ENCODE data around the gene SPTBN4. TPM values are rescaled to one million over a fixed set of nuclear protein-coding genes. Genes with fewer than 3 reads are reported as not detected.

SPTBN4 gene
- total and polyA plus RNA-seq, 10 of the 15 experiments (the other 5 are each of a cell fraction or from before 2014, with no cell fraction given): 0.04 to 1.1 (median 0.34) TPM; not detected in 1

- no peak for TF ChIP-seq E4F1 (IDR thresholded peaks at IDR 0.05; ENCODE audit: borderline replicate concordance, partially characterized antibody)
- TF ChIP-seq MEF2B (IDR thresholded peaks at IDR 0.05; ENCODE audit: partially characterized antibody, poor library complexity, severe bottlenecking): peak; percentile 44
These were observed 109.4 kb downstream of the SPTBN4 start (continued) for GRCh38 chr19:40576151-40576584.

GRCh38 chr19:40576585-40577451 is 110.0 kb downstream of the SPTBN4 start, which contains the start of gene SHKBP1:
Gene SHKBP1 (plus strand): TSS chr19:40576873. CDS start chr19:40576900, 27 bp downstream.
- Histone ChIP-seq H3K4me1 (ENCODE audit: control insufficient read depth, insufficient read depth, low read length) (peaks cover 21% of the 10 kb centered on the region), H3K27me3 (replicated peaks in 1 of 2; ENCODE audit: control insufficient read depth in 2 of 2, insufficient read depth in 2 of 2, low read length in 1 of 2) (no peaks in the 10 kb centered on the region), H3K9me3 (replicated peaks; ENCODE audit: control insufficient read depth, insufficient read depth, low read length) (no peaks in the 10 kb centered on the region), H3K36me3 (ENCODE audit: control insufficient read depth in 2 of 2, insufficient read depth in 2 of 2, low read length in 1 of 2) (peaks cover 6 to 7% of the 10 kb centered on the region in 2 experiments; a peak in 3 of 4 replicates), H3K4me2 (ENCODE audit: control insufficient read depth, insufficient read depth) (peak within 1 kb of the TSS; percentile 87), H3K27ac (ENCODE audit: control insufficient read depth, insufficient read depth) (peak within 1 kb of the TSS; percentile 78), H2AFZ (ENCODE audit: control insufficient read depth, low read depth, low read length) (peak within 1 kb of the TSS; percentile 83), H3K4me3 (peak within 1 kb of the TSS; percentile 99), H3K9ac (ENCODE audit: control insufficient read depth, insufficient read depth, low read length) (peak within 1 kb of the TSS; percentile 85), H4K20me1 (ENCODE audit: control insufficient read depth, insufficient read depth) (no peaks in the 10 kb centered on the region), H3K79me2 (ENCODE audit: control insufficient read depth, insufficient read depth, low read length) (peaks cover 7% of the 10 kb centered on the region)
- FAIRE-seq: peak; percentile 97
- ChIA-PET CTCF (interaction anchor here (0.7 kb wide), 1 partner anchor 807 kb away, joined by 3 read pairs; no protein-coding TSS in a partner anchor), RAD21 (ENCODE audit: unreplicated experiment) (no interaction called here), SMC1A (ENCODE audit: uncharacterized antibody, unreplicated experiment) (no interaction called here), POLR2A (no interaction called here)
- 2% methylated on average over 47 of the region's 55 CpGs for WGBS (ENCODE audit: insufficient coverage, insufficient replicate concordance, low lambda C conversion rate, missing lambda C conversion rate)
- intact Hi-C loops (cut with micrococcal nuclease; ENCODE audit: unreplicated experiment) (no loop called here), in situ Hi-C loops (cut with MboI) (no loop called here)
- peak; percentile 100 for ATAC-seq
- BruUV-seq (replicated peaks): no TSS peak
- DNase-seq (ENCODE audit: low read depth, low spot score): peak; percentile 86
- peak; percentile 97 for TF ChIP-seq E4F1 (IDR thresholded peaks at IDR 0.05; ENCODE audit: borderline replicate concordance, partially characterized antibody)
- TF ChIP-seq NR2F1 (conservative IDR thresholded peaks at IDR 0.05): 0 out of 2 replicates have a peak, but pooled peaks have one; percentile 20
- TF ChIP-seq CREB1 (IDR thresholded peaks at IDR 0.05; ENCODE audit: low read depth): peak; percentile 58; the same call in 1 of the 2 replicates
- peak; percentile 64 for TF ChIP-seq RUNX3 (IDR thresholded peaks at IDR 0.05; ENCODE audit: low read length)
- no peak for TF ChIP-seq JUNB (IDR thresholded peaks at IDR 0.05)
- TF ChIP-seq POLR2AphosphoS5 (IDR thresholded peaks at IDR 0.05; ENCODE audit: low read length): peak; percentile 71; the same call in 1 of the 2 replicates
- no peak for TF ChIP-seq CUX1 (IDR thresholded peaks at IDR 0.05; ENCODE audit: insufficient replicate concordance, low read depth, low read length)
